Neural progenitor cell (in vitro differentiated cells): ENCODE data around the gene TGM4. TPM values are rescaled to one million over a fixed set of nuclear protein-coding genes. Genes with fewer than 3 reads are reported as not detected.
A peak's percentile ranks its signal among the peaks of the same experiment; 100 is the strongest.

Experiments used
- DNase-seq: peaks from one replicate; pipeline ENCODE4 v3.0.0-alpha.2; 2016; ENCODE audit warnings: low spot score
- H2AFZ ChIP-seq: fragments of 200-600 bp; sonication (generic); replicated peaks from 2 replicates; pipeline ENCODE4 v1.6.1; 2016; ENCODE audit warnings: antibody characterized with exemption
- H3F3A ChIP-seq: fragments of 200-600 bp; sonication (generic); 2 replicates; pipeline ENCODE4 v1.6.1; 2016; ENCODE audit warnings: antibody characterized with exemption, low read depth
- H3K27ac ChIP-seq: fragments of 200-600 bp; sonication (generic); 2 replicates; pipeline ENCODE4 v1.5.1; 2016; ENCODE audit warnings: mild to moderate bottlenecking
- H3K27me3 ChIP-seq: fragments of 200-600 bp; sonication (generic); 2 replicates; pipeline ENCODE4 v1.6.1; 2016; ENCODE audit warnings: mild to moderate bottlenecking, moderate library complexity
- H3K36me3 ChIP-seq: fragments of 200-600 bp; sonication (generic); 2 replicates; pipeline ENCODE4 v1.5.1; 2016
- H3K4me1 ChIP-seq: fragments of 200-600 bp; sonication (generic); 2 replicates; pipeline ENCODE4 v1.6.1; 2016; ENCODE audit warnings: mixed run types
- H3K4me2 ChIP-seq: fragments of 200-600 bp; sonication (generic); 2 replicates; pipeline ENCODE4 v1.6.1; 2016
- H3K4me3 ChIP-seq: fragments of 200-600 bp; sonication (generic); 2 replicates; pipeline ENCODE4 v1.5.1; 2016
- H3K79me2 ChIP-seq: fragments of 200-600 bp; sonication (generic); 2 replicates; pipeline ENCODE4 v1.6.1; 2016; ENCODE audit warnings: low read depth
- H3K9ac ChIP-seq: fragments of 200-600 bp; sonication (generic); 2 replicates; pipeline ENCODE4 v1.6.1; 2016
- H3K9me3 ChIP-seq: fragments of 200-600 bp; sonication (generic); 2 replicates; pipeline ENCODE4 v1.5.1; 2016; ENCODE audit warnings: low read depth
- H4K20me1 ChIP-seq: fragments of 200-600 bp; sonication (generic); 2 replicates; pipeline ENCODE4 v1.6.1; 2016; ENCODE audit warnings: low read depth
- H3K27ac Mint-ChIP-seq: 3 replicates; pipeline ENCODE4 v1.8.0; 2021; ENCODE audit warnings: mixed read lengths
- H3K27me3 Mint-ChIP-seq: 2 replicates; pipeline ENCODE4 v1.8.0; 2022; ENCODE audit warnings: low read depth, mild to moderate bottlenecking, inconsistent platforms, moderate library complexity, mixed read lengths; ENCODE audit not compliant: insufficient read depth
- H3K36me3 Mint-ChIP-seq: 3 replicates; pipeline ENCODE4 v1.8.0; 2021; ENCODE audit warnings: mixed read lengths
- H3K4me1 Mint-ChIP-seq: 3 replicates; pipeline ENCODE4 v1.8.0; 2021; ENCODE audit warnings: mixed read lengths
- H3K4me3 Mint-ChIP-seq: 3 replicates; pipeline ENCODE4 v1.8.0; 2021; ENCODE audit warnings: mild to moderate bottlenecking, moderate library complexity, mixed read lengths
- H3K9me3 Mint-ChIP-seq: 3 replicates; pipeline ENCODE4 v1.8.0; 2020; ENCODE audit warnings: mixed read lengths
- EZH2 ChIP-seq: fragments of 200-600 bp; sonication (generic); IDR thresholded peaks from 2 replicates; pipeline ENCODE4 v1.6.1; 2017; ENCODE audit warnings: antibody characterized with exemption, mild to moderate bottlenecking, moderate library complexity
- EZH2phosphoT487 ChIP-seq: fragments of 200-600 bp; sonication (generic); IDR thresholded peaks from 2 replicates; pipeline ENCODE4 v1.6.1; 2017; ENCODE audit warnings: antibody characterized with exemption
- total RNA-seq: library from RNA; depleted of rRNA; stranded (reverse); fragments of >200 nt; gene quantifications from 2 replicates; pipeline ENCODE4 v1.2.3, GENCODE V29; 2015; ENCODE audit warnings: low replicate concordance
- TF ChIP-seq, protein P1 (sequence below): fragments of 200-600 bp; sonication (generic); IDR thresholded peaks from 2 replicates; pipeline ENCODE4 v1.5.1; 2017; ENCODE audit warnings: antibody characterized with exemption, mild to moderate bottlenecking

TGM4 gene
- total RNA-seq, 1 donor from 2014 or later = 0.04 TPM

DNA sequence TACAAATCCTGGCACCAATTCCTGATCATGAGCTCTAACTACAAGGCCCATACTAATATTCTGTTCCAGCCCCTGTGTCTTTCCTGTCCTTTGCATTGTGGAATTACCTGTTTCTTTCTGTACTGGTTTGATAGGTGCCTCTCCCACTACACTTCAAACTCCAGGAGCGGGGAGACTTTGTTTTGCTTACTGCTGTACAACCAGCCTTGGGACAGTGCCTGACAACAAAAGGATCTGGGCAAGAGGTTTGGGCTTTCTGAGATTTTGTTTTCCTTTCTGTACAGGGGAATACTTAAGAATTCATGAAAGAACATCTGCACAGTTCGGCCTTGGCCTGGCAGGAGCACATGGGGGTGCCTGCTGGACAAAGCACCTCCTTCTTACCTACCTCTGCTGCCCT lies 56.5 kb downstream of the TGM4 start:
- peak overlapping the region; percentile 66 for H3K4me2 ChIP-seq
- TF ChIP-seq EZH2phosphoT487 (no peak), EZH2 (no peak)
- TF ChIP-seq, protein P1, sequence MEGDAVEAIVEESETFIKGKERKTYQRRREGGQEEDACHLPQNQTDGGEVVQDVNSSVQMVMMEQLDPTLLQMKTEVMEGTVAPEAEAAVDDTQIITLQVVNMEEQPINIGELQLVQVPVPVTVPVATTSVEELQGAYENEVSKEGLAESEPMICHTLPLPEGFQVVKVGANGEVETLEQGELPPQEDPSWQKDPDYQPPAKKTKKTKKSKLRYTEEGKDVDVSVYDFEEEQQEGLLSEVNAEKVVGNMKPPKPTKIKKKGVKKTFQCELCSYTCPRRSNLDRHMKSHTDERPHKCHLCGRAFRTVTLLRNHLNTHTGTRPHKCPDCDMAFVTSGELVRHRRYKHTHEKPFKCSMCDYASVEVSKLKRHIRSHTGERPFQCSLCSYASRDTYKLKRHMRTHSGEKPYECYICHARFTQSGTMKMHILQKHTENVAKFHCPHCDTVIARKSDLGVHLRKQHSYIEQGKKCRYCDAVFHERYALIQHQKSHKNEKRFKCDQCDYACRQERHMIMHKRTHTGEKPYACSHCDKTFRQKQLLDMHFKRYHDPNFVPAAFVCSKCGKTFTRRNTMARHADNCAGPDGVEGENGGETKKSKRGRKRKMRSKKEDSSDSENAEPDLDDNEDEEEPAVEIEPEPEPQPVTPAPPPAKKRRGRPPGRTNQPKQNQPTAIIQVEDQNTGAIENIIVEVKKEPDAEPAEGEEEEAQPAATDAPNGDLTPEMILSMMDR = no peak
- Mint-ChIP-seq H3K9me3 (no peaks in the 10 kb centered on the region), H3K27me3 (peaks cover 6% of the 10 kb centered on the region), H3K36me3 (peaks cover 23% of the 10 kb centered on the region), H3K4me3 (no peak overlapping the region), H3K27ac (peak overlapping the region; percentile 42), H3K4me1 (peaks cover 22% of the 10 kb centered on the region)
- H3K9me3 ChIP-seq = no peaks in the 10 kb centered on the region
- no peaks in the 10 kb centered on the region for H4K20me1 ChIP-seq
- peaks cover 27% of the 10 kb centered on the region for H3K4me1 ChIP-seq
- DNase-seq = no peak
- no peak overlapping the region for H2AFZ ChIP-seq
- H3K27ac ChIP-seq = no peak overlapping the region
- peaks cover under 1% of the 10 kb centered on the region for H3K79me2 ChIP-seq
- no peak overlapping the region for H3K9ac ChIP-seq
- H3K4me3 ChIP-seq = no peak overlapping the region
- peaks cover 15% of the 10 kb centered on the region for H3F3A ChIP-seq
- H3K27me3 ChIP-seq = no peaks in the 10 kb centered on the region
- peaks cover 4% of the 10 kb centered on the region for H3K36me3 ChIP-seq

DNA sequence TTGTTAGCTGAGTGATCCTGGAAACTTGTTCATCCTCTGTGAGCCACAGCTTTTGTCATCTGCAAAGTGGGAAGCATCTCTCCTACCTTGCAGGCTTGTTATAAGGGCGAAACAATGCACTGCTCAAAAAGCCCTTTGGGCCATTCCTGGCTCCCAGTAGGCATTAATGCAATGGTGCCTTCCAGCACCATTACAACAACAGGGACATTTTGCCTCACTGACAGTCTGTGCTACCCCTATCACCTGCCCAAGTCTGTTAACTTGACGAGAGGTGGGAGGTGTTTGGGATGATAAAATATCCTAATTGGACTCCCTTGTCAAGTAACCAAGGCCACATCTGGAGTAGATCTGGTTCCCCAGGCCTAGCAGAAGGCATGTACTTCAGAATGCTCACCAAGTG lies 57.4 kb downstream of the TGM4 start:
- Histone ChIP-seq H3K27me3 (no peaks in the 10 kb centered on the region), H3K9ac (no peak overlapping the region), H3F3A (peaks cover 15% of the 10 kb centered on the region), H3K4me2 (peak overlapping the region; percentile 66), H3K36me3 (peaks cover 5% of the 10 kb centered on the region), H3K9me3 (no peaks in the 10 kb centered on the region), H2AFZ (no peak overlapping the region), H3K4me1 (peaks cover 27% of the 10 kb centered on the region), H3K4me3 (no peak overlapping the region), H3K27ac (peak overlapping the region; percentile 91), H4K20me1 (no peaks in the 10 kb centered on the region), H3K79me2 (peaks cover 4% of the 10 kb centered on the region)
- H3K27ac Mint-ChIP-seq = peak overlapping the region; percentile 94
- DNase-seq = no peak
- peaks cover 4% of the 10 kb centered on the region for H3K27me3 Mint-ChIP-seq
- no peak overlapping the region for H3K4me3 Mint-ChIP-seq
- H3K4me1 Mint-ChIP-seq = peaks cover 22% of the 10 kb centered on the region
- TF ChIP-seq EZH2phosphoT487 = no peak
- TF ChIP-seq, protein P1 = no peak
- TF ChIP-seq EZH2 = no peak
- H3K36me3 Mint-ChIP-seq = peaks cover 28% of the 10 kb centered on the region
- H3K9me3 Mint-ChIP-seq = no peaks in the 10 kb centered on the region

DNA sequence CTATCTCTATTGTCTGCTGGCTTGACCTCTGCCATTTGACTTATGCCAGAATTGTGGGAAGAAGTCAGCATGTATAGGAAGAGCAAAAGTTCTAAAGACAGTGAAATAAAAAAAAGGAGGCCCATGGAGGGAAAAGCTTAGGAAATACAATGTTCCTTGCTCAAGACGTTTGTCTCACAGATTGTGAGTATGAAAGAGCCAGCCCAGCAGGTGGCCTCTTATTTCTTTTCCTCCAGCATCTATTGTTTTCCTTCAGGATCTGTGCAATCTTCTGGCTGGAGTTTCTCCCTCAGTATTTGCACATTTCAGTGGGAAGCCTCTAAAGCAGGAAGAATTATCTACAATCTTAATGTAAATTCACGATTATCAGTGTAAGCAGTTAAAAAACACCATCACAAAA lies 57.9 kb downstream of the TGM4 start:
- Histone ChIP-seq H3K4me1 (peaks cover 27% of the 10 kb centered on the region), H3F3A (peaks cover 15% of the 10 kb centered on the region), H3K4me3 (no peak overlapping the region), H3K9ac (no peak overlapping the region), H4K20me1 (no peaks in the 10 kb centered on the region), H3K79me2 (peaks cover 4% of the 10 kb centered on the region), H3K27me3 (no peaks in the 10 kb centered on the region), H3K27ac (peak overlapping the region; percentile 91), H3K36me3 (peaks cover 5% of the 10 kb centered on the region), H3K9me3 (no peaks in the 10 kb centered on the region), H2AFZ (no peak overlapping the region), H3K4me2 (peak overlapping the region; percentile 66)
- peaks cover 4% of the 10 kb centered on the region for H3K27me3 Mint-ChIP-seq
- peak; percentile 70 for DNase-seq
- H3K36me3 Mint-ChIP-seq = peaks cover 26% of the 10 kb centered on the region
- peaks cover 22% of the 10 kb centered on the region for H3K4me1 Mint-ChIP-seq
- no peak overlapping the region for H3K4me3 Mint-ChIP-seq
- no peaks in the 10 kb centered on the region for H3K9me3 Mint-ChIP-seq
- peak overlapping the region; percentile 94 for H3K27ac Mint-ChIP-seq
- TF ChIP-seq EZH2phosphoT487 = no peak
- TF ChIP-seq EZH2 = no peak
- TF ChIP-seq, protein P1 = no peak
